ENCODE measurements around the gene AGTPBP1. TPM values are rescaled to one million over a fixed set of nuclear protein-coding genes. Genes with fewer than 3 reads are reported as not detected.

AGTPBP1 gene
- total RNA-seq, 2 donors from 2014 or later, result 13.0 to 18.8 TPM

DNA sequence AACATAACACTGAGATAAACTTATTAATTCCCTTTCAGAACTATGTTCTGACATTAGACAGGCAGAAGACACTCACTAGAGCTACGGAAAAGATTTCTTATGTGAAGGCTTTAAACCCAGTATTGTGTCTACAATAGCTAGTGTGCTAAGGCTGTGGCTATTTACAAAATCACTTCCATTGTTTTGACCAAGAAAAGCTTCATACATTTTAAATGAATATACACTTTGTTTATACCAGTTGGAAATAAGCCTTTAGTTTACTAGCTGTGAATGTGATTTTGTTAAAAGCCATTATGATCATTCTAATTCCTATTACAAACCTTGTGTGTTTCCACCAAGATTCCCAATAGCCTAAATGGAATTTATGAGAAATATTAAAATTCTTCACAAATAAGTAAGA is 83.0 kb downstream of the AGTPBP1 start:
- intact Hi-C loops (cut with DNase I), result no loop called here
- no peak overlapping the region for H3K27ac ChIP-seq
- DNase-seq (no peak), ATAC-seq (no peak)
- no peaks in the 10 kb centered on the region for H3K27me3 ChIP-seq
- no peaks in the 10 kb centered on the region for H3K36me3 ChIP-seq (replicated peaks in 1 of 2; ENCODE audit: insufficient read depth in 1 of 2, low read depth in 2 of 2)
- 91 to 96% methylated on average over 1 of the region's 1 CpG for WGBS, 2 donors
- no peak overlapping the region for H3K4me3 ChIP-seq
- H3K9me3 ChIP-seq, result no peaks in the 10 kb centered on the region
- no peak for TF ChIP-seq POLR2A (IDR thresholded peaks at IDR 0.05)
- TF ChIP-seq, protein P1, sequence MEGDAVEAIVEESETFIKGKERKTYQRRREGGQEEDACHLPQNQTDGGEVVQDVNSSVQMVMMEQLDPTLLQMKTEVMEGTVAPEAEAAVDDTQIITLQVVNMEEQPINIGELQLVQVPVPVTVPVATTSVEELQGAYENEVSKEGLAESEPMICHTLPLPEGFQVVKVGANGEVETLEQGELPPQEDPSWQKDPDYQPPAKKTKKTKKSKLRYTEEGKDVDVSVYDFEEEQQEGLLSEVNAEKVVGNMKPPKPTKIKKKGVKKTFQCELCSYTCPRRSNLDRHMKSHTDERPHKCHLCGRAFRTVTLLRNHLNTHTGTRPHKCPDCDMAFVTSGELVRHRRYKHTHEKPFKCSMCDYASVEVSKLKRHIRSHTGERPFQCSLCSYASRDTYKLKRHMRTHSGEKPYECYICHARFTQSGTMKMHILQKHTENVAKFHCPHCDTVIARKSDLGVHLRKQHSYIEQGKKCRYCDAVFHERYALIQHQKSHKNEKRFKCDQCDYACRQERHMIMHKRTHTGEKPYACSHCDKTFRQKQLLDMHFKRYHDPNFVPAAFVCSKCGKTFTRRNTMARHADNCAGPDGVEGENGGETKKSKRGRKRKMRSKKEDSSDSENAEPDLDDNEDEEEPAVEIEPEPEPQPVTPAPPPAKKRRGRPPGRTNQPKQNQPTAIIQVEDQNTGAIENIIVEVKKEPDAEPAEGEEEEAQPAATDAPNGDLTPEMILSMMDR (IDR thresholded peaks at IDR 0.05), result no peak
- no peaks in the 10 kb centered on the region for H3K4me1 ChIP-seq

DNA sequence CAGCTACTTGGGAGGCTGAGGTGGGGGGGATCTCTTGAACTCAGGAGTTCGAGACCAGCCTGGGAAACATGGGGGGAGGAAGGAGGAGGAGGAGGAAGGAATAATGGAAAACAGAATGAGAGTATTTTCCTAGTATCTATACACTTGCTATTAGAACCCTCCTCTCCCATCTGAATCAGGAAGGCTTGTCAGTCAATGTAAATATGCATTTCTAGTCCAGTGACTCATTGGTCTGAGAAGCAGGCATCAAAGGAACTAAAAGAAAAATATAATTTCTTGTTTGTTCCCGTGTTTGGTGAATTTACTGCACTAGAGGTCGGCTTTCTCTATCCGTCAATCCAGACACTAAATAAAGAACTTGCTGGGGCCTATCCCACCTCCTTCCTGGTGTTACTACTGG is 88.6 kb downstream of the AGTPBP1 start:
- intact Hi-C loops (cut with DNase I), result no loop called here

DNA sequence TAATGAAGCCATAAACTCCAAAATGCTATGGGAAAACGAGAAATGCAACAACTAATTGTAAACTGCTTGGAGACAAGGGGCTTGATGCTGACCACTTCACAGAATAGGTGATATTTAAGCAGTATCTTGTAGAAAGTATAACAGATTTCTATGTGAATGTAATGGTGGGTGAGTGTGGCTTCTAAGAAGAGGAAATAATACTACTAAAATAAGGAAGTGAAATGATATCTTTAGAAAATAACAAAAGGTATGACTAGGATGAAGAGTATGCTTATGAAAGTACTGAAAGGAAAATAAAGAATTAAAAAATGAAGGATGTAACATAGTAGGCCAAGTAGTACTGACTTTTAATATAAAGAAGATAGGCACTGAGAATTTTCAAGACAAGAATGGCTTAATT is 94.2 kb downstream of the AGTPBP1 start:
- Histone ChIP-seq H3K9me3 (no peaks in the 10 kb centered on the region), H3K36me3 (replicated peaks in 1 of 2; ENCODE audit: insufficient read depth in 1 of 2, low read depth in 2 of 2) (no peaks in the 10 kb centered on the region), H3K4me3 (no peak overlapping the region), H3K4me1 (no peaks in the 10 kb centered on the region), H3K27ac (no peak overlapping the region), H3K27me3 (no peaks in the 10 kb centered on the region)
- ATAC-seq, result no peak
- no peak for TF ChIP-seq POLR2A (IDR thresholded peaks at IDR 0.05)
- TF ChIP-seq, protein P1 (IDR thresholded peaks at IDR 0.05), result no peak
- intact Hi-C loops (cut with DNase I), result no loop called here
- 95 to 100% methylated on average over 1 of the region's 1 CpG for WGBS, 2 donors
- no peak for DNase-seq

More for the DNA sequence above, 88.6 kb downstream of the AGTPBP1 start:
- Histone ChIP-seq H3K36me3 (replicated peaks in 1 of 2; ENCODE audit: insufficient read depth in 1 of 2, low read depth in 2 of 2) (no peaks in the 10 kb centered on the region), H3K4me3 (no peak overlapping the region), H3K9me3 (no peaks in the 10 kb centered on the region), H3K27me3 (no peaks in the 10 kb centered on the region), H3K27ac (no peak overlapping the region), H3K4me1 (no peaks in the 10 kb centered on the region)
- ATAC-seq, result no peak
- no peak for DNase-seq
- 92 to 97% methylated on average over 4 of the region's 4 CpGs for WGBS, 2 donors
- TF ChIP-seq POLR2A (IDR thresholded peaks at IDR 0.05), result no peak
- TF ChIP-seq, protein P1 (IDR thresholded peaks at IDR 0.05), result no peak

DNA sequence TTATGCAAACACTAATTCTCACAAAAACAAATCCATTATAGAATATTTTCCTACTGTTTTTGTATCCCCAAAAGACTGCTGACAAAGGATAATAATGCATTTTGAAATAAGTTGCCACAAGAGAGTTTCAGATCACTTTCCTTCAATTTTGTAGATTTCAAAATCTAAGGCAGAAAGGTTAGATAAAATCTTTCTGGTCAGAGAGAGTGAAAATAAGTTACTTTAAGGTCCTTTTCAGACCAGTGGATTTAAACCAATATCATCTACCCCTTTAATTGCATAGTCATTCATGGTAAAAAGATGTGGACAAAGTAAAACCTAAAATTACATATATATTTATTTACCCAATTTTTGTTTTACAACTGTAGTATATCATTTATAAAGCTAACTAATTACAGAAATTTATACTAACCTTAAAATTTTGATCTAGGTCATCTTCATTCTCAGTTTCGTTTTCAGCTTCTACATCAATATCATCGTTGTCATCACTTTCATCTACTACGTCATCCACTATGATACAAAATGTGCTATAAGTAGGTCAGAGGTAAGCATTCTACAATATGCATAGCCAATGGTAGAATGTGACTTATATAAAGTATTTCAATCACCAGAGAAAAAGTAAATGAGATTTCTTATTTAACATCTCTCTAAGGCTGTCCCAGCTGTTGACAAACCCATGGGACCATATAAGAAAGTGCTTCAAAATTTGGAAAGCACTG is 95.7 kb downstream of the AGTPBP1 start:
- Histone ChIP-seq H3K27me3 (no peaks in the 10 kb centered on the region), H3K4me3 (no peak overlapping the region), H3K9me3 (no peaks in the 10 kb centered on the region), H3K36me3 (replicated peaks in 1 of 2; ENCODE audit: insufficient read depth in 1 of 2, low read depth in 2 of 2) (no peaks in the 10 kb centered on the region), H3K27ac (no peak overlapping the region), H3K4me1 (no peaks in the 10 kb centered on the region)
- no peak for TF ChIP-seq POLR2A (IDR thresholded peaks at IDR 0.05)
- TF ChIP-seq, protein P1 (IDR thresholded peaks at IDR 0.05), result no peak
- intact Hi-C loops (cut with DNase I), result no loop called here
- ATAC-seq, result no peak
- 94 to 96% methylated on average over 3 of the region's 3 CpGs for WGBS, 2 donors
- DNase-seq, result no peak

DNA sequence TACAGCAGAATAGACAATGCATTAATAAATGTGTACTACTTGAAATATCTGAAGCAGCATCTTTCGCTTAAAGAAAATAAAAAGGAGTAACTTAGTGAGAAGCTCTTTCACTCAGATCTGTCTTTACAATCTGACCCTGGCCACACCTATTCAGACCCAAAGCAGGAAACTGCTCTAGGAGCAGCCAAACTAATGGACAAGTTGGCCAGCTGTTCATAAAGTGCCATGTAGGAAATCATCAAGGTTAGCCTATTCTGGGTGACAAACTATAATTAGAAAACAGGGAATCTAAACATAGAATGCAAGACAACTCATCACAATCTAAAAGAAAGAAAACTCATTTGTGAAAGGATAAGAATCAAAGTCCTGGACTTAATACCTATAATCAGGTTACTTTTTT is 101.3 kb downstream of the AGTPBP1 start:
- ATAC-seq (no peak), DNase-seq (no peak)
- Histone ChIP-seq H3K27ac (no peak overlapping the region), H3K4me1 (no peaks in the 10 kb centered on the region), H3K36me3 (replicated peaks in 1 of 2; ENCODE audit: insufficient read depth in 1 of 2, low read depth in 2 of 2) (no peaks in the 10 kb centered on the region), H3K9me3 (no peaks in the 10 kb centered on the region), H3K27me3 (no peaks in the 10 kb centered on the region), H3K4me3 (no peak overlapping the region)
- TF ChIP-seq, protein P1 (IDR thresholded peaks at IDR 0.05), result no peak
- TF ChIP-seq POLR2A (IDR thresholded peaks at IDR 0.05), result no peak
- WGBS, 2 donors, result 86 to 97% methylated on average over 1 of the region's 1 CpG
- intact Hi-C loops (cut with DNase I), result no loop called here
